ENCODE measurements around the gene SYT9.

Gene SYT9

GRCh38 chr11:7417328-7417727 is 165.6 kb downstream of the SYT9 start:
- Histone ChIP-seq H3K27me3 (ENCODE audit: control insufficient read depth in 5 of 5, insufficient read depth in 4 of 5, low read length in 5 of 5) (peaks cover 0 to 15% (median 4%) of the 10 kb centered on the region in 5 donors), H3K36me3 (ENCODE audit: control insufficient read depth in 5 of 5, insufficient read depth in 5 of 5, low read length in 5 of 5) (no peaks in the 10 kb centered on the region), H3K9me3 (ENCODE audit: control insufficient read depth in 5 of 5, low read length in 5 of 5) (peaks cover 0 to 6% (median 0%) of the 10 kb centered on the region in 5 donors), H3K4me3 (ENCODE audit: low read depth in 1 of 5, low read length in 5 of 5) (no peak overlapping the region), H3K4me1 (ENCODE audit: control insufficient read depth in 5 of 5, insufficient read depth in 5 of 5, low read length in 5 of 5) (no peaks in the 10 kb centered on the region), H3K9ac (ENCODE audit: low read length in 5 of 5) (no peak overlapping the region), H3K27ac (ENCODE audit: low read depth, low read length) (no peak overlapping the region)

DNA sequence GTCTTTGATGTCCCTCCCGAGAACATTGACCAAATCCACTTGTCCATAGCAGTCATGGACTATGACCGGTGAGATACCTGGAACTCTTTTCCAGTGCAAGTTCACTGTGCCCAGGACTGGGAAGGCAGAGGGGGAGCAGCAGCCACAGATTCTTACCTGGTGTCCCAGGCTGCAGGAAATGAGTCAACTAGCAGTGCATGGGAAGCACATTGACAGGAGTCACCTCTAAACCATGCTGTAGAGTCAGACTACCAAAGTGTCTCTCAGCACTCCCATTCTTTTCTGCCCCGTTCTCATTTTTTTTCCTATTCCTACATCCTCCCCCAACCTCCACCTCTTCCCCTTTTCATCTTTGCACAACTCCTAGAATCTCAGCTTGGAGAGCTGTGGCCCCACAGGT is 166.4 kb downstream of the SYT9 start:
- no peaks in the 10 kb centered on the region for H3K9me3 ChIP-seq (ENCODE audit: control insufficient read depth in 5 of 5, low read length in 5 of 5)
- peaks cover 0 to 12% (median 4%) of the 10 kb centered on the region in 5 donors for H3K27me3 ChIP-seq (ENCODE audit: control insufficient read depth in 5 of 5, insufficient read depth in 4 of 5, low read length in 5 of 5)
- H3K4me1 ChIP-seq (ENCODE audit: control insufficient read depth in 5 of 5, insufficient read depth in 5 of 5, low read length in 5 of 5), result no peaks in the 10 kb centered on the region
- H3K27ac ChIP-seq (ENCODE audit: low read depth, low read length), result no peak overlapping the region
- H3K36me3 ChIP-seq (ENCODE audit: control insufficient read depth in 5 of 5, insufficient read depth in 5 of 5, low read length in 5 of 5), result no peaks in the 10 kb centered on the region
- no peak overlapping the region for H3K9ac ChIP-seq (ENCODE audit: low read length in 5 of 5)
- H3K4me3 ChIP-seq (ENCODE audit: low read depth in 1 of 5, low read length in 5 of 5), result no peak overlapping the region

DNA sequence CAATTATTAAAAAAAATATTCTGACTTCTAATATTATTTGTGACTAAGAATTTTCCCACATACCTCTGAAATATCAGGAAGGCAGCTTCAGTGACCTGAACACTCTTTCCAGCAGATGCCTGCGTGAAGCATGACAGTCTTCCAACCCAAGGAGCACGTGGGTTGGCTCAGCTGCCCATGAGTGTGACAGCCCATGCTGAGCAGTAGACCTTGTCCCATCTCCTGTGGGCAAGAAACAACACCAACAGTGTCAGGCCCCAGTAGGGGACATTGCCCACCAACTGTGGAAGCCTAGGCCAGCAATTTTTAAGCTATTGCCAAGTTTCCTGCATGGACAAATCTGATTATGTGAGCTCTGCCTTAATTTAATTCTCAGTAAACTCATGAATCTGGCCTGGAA is 167.2 kb downstream of the SYT9 start:
- Histone ChIP-seq H3K4me3 (ENCODE audit: low read depth in 1 of 5, low read length in 5 of 5) (no peak overlapping the region), H3K9me3 (ENCODE audit: control insufficient read depth in 5 of 5, low read length in 5 of 5) (no peaks in the 10 kb centered on the region), H3K27me3 (ENCODE audit: control insufficient read depth in 5 of 5, insufficient read depth in 4 of 5, low read length in 5 of 5) (peaks cover 0 to 9% (median 4%) of the 10 kb centered on the region in 5 donors), H3K36me3 (ENCODE audit: control insufficient read depth in 5 of 5, insufficient read depth in 5 of 5, low read length in 5 of 5) (no peaks in the 10 kb centered on the region), H3K4me1 (ENCODE audit: control insufficient read depth in 5 of 5, insufficient read depth in 5 of 5, low read length in 5 of 5) (no peaks in the 10 kb centered on the region), H3K27ac (ENCODE audit: low read depth, low read length) (no peak overlapping the region), H3K9ac (ENCODE audit: low read length in 5 of 5) (no peak overlapping the region)

DNA sequence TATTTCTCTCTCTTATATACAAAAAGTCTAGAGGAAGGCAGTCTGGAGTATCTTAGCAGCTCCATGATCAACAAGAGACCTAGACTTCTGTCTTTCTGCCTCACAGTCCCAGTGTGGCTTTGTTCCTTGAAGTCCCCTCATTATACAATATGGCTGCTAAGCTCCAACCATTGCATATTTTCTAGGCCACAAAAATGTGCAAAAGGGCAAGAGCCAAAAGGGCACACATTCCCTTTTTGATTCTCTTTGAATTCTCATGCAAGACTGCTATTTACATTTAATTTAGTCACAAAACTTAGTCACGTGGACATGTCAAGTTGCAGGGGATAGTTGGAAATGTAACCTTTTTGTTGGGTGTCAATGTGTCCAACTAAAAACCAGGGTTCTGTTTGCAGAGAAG is 169.4 kb downstream of the SYT9 start:
- Histone ChIP-seq H3K9ac (ENCODE audit: low read length in 5 of 5) (no peak overlapping the region), H3K9me3 (ENCODE audit: control insufficient read depth in 5 of 5, low read length in 5 of 5) (no peaks in the 10 kb centered on the region), H3K36me3 (ENCODE audit: control insufficient read depth in 5 of 5, insufficient read depth in 5 of 5, low read length in 5 of 5) (no peaks in the 10 kb centered on the region), H3K4me1 (ENCODE audit: control insufficient read depth in 5 of 5, insufficient read depth in 5 of 5, low read length in 5 of 5) (no peaks in the 10 kb centered on the region), H3K4me3 (ENCODE audit: low read depth in 1 of 5, low read length in 5 of 5) (no peak overlapping the region), H3K27me3 (ENCODE audit: control insufficient read depth in 5 of 5, insufficient read depth in 4 of 5, low read length in 5 of 5) (peaks cover 0 to 6% (median 0%) of the 10 kb centered on the region in 5 donors), H3K27ac (ENCODE audit: low read depth, low read length) (no peak overlapping the region)

GRCh38 chr11:7422544-7423331 is 171.0 kb downstream of the SYT9 start:
- Histone ChIP-seq H3K9ac (ENCODE audit: low read length in 5 of 5) (no peak overlapping the region), H3K27me3 (ENCODE audit: control insufficient read depth in 5 of 5, insufficient read depth in 4 of 5, low read length in 5 of 5) (peaks cover 0 to 4% (median 0%) of the 10 kb centered on the region in 5 donors), H3K36me3 (ENCODE audit: control insufficient read depth in 5 of 5, insufficient read depth in 5 of 5, low read length in 5 of 5) (no peaks in the 10 kb centered on the region), H3K27ac (ENCODE audit: low read depth, low read length) (no peak overlapping the region), H3K4me3 (ENCODE audit: low read depth in 1 of 5, low read length in 5 of 5) (no peak overlapping the region), H3K9me3 (ENCODE audit: control insufficient read depth in 5 of 5, low read length in 5 of 5) (no peaks in the 10 kb centered on the region), H3K4me1 (ENCODE audit: control insufficient read depth in 5 of 5, insufficient read depth in 5 of 5, low read length in 5 of 5) (no peaks in the 10 kb centered on the region)

DNA sequence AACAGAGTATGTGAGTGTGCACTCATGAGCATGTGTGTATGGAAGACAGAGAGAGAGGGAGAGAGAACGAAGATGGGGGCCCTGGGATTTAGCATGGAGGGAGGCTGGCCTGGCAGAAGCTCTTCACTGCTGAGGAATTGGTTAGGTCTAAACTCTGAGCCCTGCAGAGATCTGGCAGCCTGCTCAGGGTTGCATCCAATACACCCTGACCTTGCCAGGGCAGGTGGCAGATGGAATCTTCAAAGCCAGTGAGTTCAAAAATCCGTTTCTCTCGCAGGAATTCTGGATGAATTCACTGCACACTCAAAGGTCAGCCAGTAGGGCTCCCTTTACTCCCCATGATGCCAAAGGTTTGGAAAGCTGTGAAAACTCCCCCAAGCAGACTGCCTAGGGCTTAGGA is 172.2 kb downstream of the SYT9 start:
- H3K36me3 ChIP-seq (ENCODE audit: control insufficient read depth in 5 of 5, insufficient read depth in 5 of 5, low read length in 5 of 5), result no peaks in the 10 kb centered on the region
- H3K9ac ChIP-seq (ENCODE audit: low read length in 5 of 5), result no peak overlapping the region
- no peaks in the 10 kb centered on the region for H3K4me1 ChIP-seq (ENCODE audit: control insufficient read depth in 5 of 5, insufficient read depth in 5 of 5, low read length in 5 of 5)
- no peaks in the 10 kb centered on the region for H3K9me3 ChIP-seq (ENCODE audit: control insufficient read depth in 5 of 5, low read length in 5 of 5)
- no peak overlapping the region for H3K4me3 ChIP-seq (ENCODE audit: low read depth in 1 of 5, low read length in 5 of 5)
- H3K27ac ChIP-seq (ENCODE audit: low read depth, low read length), result no peak overlapping the region
- H3K27me3 ChIP-seq (ENCODE audit: control insufficient read depth in 5 of 5, insufficient read depth in 4 of 5, low read length in 5 of 5), result no peaks in the 10 kb centered on the region

DNA sequence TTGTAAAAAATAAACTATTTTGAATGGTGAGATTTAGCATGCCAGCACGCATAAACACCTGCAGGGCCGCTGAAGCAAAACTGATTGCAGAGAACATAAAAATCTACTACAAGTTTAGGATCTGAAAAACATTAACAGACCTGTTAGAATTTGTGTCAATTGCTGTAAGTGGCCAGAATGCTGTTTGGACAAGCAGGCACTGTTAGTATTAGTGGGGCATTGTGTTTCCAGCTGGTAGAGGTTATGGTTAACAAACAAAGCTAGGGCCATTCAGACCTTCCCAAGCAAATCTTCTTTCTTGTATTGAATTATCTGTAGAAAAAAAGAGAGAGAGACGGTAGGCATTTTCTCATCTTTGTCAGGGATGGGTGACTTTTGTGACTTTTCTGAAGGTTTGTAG is 176.0 kb downstream of the SYT9 start:
- no peak overlapping the region for H3K9ac ChIP-seq (ENCODE audit: low read length in 5 of 5)
- H3K27me3 ChIP-seq (ENCODE audit: control insufficient read depth in 5 of 5, insufficient read depth in 4 of 5, low read length in 5 of 5), result no peaks in the 10 kb centered on the region
- H3K4me3 ChIP-seq (ENCODE audit: low read depth in 1 of 5, low read length in 5 of 5), result no peak overlapping the region
- no peaks in the 10 kb centered on the region for H3K9me3 ChIP-seq (ENCODE audit: control insufficient read depth in 5 of 5, low read length in 5 of 5)
- no peaks in the 10 kb centered on the region for H3K4me1 ChIP-seq (ENCODE audit: control insufficient read depth in 5 of 5, insufficient read depth in 5 of 5, low read length in 5 of 5)
- no peak overlapping the region for H3K27ac ChIP-seq (ENCODE audit: low read depth, low read length)
- H3K36me3 ChIP-seq (ENCODE audit: control insufficient read depth in 5 of 5, insufficient read depth in 5 of 5, low read length in 5 of 5), result no peaks in the 10 kb centered on the region

DNA sequence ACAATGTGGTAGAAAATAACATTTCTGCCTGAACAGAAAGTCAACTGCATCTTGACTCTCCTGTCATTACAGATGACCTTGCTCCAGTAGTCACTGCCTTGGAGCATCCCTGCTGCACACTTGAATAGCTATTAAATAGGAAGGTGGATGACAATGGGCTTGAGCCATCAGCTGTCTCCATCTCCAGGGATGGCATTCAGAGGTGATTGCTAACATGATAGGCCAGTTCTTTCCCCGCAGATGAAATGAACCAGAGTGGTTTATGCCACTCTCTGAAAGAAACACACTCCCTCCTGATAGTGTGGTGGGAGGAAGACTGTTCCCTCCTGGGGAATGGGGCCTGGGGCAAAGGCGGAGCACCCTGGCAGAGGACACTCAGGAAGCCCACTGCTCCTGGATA is 176.5 kb downstream of the SYT9 start:
- Histone ChIP-seq H3K4me1 (ENCODE audit: control insufficient read depth in 5 of 5, insufficient read depth in 5 of 5, low read length in 5 of 5) (no peaks in the 10 kb centered on the region), H3K4me3 (ENCODE audit: low read depth in 1 of 5, low read length in 5 of 5) (no peak overlapping the region), H3K9me3 (ENCODE audit: control insufficient read depth in 5 of 5, low read length in 5 of 5) (no peaks in the 10 kb centered on the region), H3K9ac (ENCODE audit: low read length in 5 of 5) (no peak overlapping the region), H3K27me3 (ENCODE audit: control insufficient read depth in 5 of 5, insufficient read depth in 4 of 5, low read length in 5 of 5) (no peaks in the 10 kb centered on the region), H3K36me3 (ENCODE audit: control insufficient read depth in 5 of 5, insufficient read depth in 5 of 5, low read length in 5 of 5) (no peaks in the 10 kb centered on the region), H3K27ac (ENCODE audit: low read depth, low read length) (no peak overlapping the region)

- Histone ChIP-seq H3K9me3 (ENCODE audit: control insufficient read depth in 5 of 5, low read length in 5 of 5) (no peaks in the 10 kb centered on the region), H3K27me3 (ENCODE audit: control insufficient read depth in 5 of 5, insufficient read depth in 4 of 5, low read length in 5 of 5) (no peaks in the 10 kb centered on the region), H3K9ac (ENCODE audit: low read length in 5 of 5) (no peak overlapping the region), H3K27ac (ENCODE audit: low read depth, low read length) (no peak overlapping the region), H3K4me1 (ENCODE audit: control insufficient read depth in 5 of 5, insufficient read depth in 5 of 5, low read length in 5 of 5) (no peaks in the 10 kb centered on the region), H3K4me3 (ENCODE audit: low read depth in 1 of 5, low read length in 5 of 5) (no peak overlapping the region), H3K36me3 (ENCODE audit: control insufficient read depth in 5 of 5, insufficient read depth in 5 of 5, low read length in 5 of 5) (no peaks in the 10 kb centered on the region)
These were observed 178.8 kb downstream of the SYT9 start for GRCh38 chr11:7430496-7430895.

DNA sequence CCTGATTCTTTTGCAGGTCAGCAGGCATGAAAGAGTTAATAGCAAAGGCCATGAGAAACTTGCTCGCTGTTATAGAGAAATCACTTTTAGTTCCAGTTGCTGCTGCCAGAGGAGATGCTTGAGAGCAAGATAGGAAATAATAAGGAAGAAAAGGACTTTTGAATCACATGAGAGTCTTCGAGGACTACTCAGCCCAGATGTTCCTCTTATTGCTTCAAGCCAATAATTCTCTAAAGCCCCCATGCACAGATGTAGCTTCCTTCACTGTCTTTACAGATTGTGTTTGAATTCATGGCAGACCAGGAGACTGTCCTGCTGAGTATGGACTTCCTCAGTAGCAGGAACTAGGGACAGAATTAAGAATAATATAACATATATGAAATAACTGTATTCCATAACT is 183.5 kb downstream of the SYT9 start:
- no peak overlapping the region for H3K9ac ChIP-seq (ENCODE audit: low read length in 5 of 5)

More for the DNA sequence above, 183.5 kb downstream of the SYT9 start:
- Histone ChIP-seq H3K9me3 (ENCODE audit: control insufficient read depth in 5 of 5, low read length in 5 of 5) (no peaks in the 10 kb centered on the region), H3K27me3 (ENCODE audit: control insufficient read depth in 5 of 5, insufficient read depth in 4 of 5, low read length in 5 of 5) (no peaks in the 10 kb centered on the region), H3K4me3 (ENCODE audit: low read depth in 1 of 5, low read length in 5 of 5) (no peak overlapping the region), H3K4me1 (ENCODE audit: control insufficient read depth in 5 of 5, insufficient read depth in 5 of 5, low read length in 5 of 5) (peaks cover 0 to 5% (median 3%) of the 10 kb centered on the region in 5 donors), H3K27ac (ENCODE audit: low read depth, low read length) (no peak overlapping the region), H3K36me3 (ENCODE audit: control insufficient read depth in 5 of 5, insufficient read depth in 5 of 5, low read length in 5 of 5) (no peaks in the 10 kb centered on the region)
